Lower leg skin (tissue), 3 donors: ENCODE data around the gene MRPL38.

ENCODE experiments used
- CTCF ChIP-seq, 3 donors: fragments of 450-650 bp; IDR thresholded peaks; one replicate each; pipeline ENCODE4 v1.5.1; 2016; ENCODE audit warnings: antibody characterized with exemption in 3 of 3, mild to moderate bottlenecking in 3 of 3, moderate library complexity in 2 of 3
- POLR2A ChIP-seq, 2 donors: fragments of 450-650 bp; IDR thresholded peaks; one replicate each; pipeline ENCODE4 v1.6.1; 2016 to 2017; ENCODE audit warnings: antibody characterized with exemption in 2 of 2, mild to moderate bottlenecking in 1 of 2, moderate library complexity in 1 of 2

DNA sequence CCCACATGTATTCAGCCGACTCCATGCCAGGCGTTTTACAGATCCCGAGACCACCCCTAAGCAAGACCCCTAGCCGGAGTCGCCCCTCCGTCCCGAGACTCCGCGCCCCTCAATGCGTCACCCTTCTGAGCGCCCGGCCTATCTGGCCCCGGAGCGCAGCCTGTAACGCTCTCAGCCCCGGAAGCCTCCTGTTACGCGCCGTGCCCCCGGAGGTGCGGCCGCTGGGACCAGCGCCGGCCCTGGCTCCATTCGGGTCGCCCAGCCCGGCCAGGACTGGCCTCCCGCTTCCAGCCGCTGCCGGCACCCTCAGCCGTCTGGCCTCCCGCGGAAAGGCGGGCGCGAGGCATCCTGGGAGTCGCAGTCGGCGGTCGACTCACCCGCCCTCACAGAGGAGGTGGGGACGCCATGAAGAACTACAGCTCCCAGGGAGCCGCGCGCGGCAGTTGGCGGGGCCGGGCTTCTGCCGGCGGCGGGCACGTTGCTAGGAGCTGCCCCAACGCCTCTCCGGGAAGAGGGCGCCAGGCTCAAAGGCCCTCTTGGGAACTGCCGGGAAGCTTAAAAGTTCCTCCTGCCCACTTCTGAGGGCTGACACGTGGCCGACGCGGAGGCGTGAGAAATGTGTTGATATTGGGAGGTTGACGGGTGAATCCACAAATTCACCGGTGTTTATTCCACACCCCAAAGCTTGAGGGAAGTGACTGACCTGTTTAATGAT is 36.2 kb upstream of the MRPL38 start, which contains the start of gene FBF1:
- no peak for TF ChIP-seq CTCF (IDR thresholded peaks at IDR 0.05)
- TF ChIP-seq POLR2A (IDR thresholded peaks at IDR 0.05), result no peak
